HG03378 (cell line): ENCODE results near the gene DIAPH3.

ENCODE experiments used
- ATAC-seq: cut with Tn5 transposase; IDR thresholded peaks from one replicate; pipeline ENCODE4 v1.9.1; 2021; ENCODE audit warnings: mild to moderate bottlenecking, moderate library complexity; ENCODE audit not compliant: unreplicated experiment

DIAPH3 gene

DNA sequence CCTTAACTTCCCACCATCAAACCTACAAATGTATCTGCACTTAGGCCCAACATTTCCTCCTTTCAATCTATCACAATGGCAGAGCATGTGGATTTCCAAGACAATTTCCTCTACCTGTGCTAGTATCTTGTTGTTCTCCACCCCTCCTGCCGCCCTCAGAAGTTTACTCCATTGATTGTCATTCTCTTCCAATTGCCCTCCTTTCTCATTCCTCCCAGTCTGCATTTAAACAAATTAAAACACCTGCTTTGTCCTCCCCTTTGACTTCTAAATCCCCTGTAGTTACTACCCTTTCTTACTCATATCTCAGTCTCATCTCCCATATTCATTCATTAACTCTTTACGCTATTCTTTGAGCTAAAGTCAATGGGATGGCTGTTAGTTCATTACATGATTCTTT is 370.6 kb downstream of the DIAPH3 start:
- no peak for ATAC-seq

DNA sequence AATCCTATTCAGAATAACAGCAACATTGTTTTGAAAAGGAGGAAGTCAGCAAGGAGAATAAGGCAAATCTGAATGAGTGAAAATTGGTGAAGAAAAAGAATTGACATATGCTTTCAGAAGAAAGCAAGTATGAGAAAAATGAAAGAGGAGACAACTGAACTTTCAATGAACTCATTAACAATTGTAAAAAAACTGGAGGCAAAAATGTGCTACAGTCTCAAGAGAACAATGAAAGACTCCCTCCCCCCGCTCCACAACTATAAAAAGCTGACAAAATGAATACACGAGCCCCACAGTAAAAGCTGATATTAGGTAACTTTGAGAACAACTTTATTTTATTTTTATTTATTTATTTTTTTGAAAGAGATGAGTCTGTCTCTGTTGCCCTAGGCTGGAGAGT is 373.1 kb downstream of the DIAPH3 start:
- ATAC-seq, result no peak

DNA sequence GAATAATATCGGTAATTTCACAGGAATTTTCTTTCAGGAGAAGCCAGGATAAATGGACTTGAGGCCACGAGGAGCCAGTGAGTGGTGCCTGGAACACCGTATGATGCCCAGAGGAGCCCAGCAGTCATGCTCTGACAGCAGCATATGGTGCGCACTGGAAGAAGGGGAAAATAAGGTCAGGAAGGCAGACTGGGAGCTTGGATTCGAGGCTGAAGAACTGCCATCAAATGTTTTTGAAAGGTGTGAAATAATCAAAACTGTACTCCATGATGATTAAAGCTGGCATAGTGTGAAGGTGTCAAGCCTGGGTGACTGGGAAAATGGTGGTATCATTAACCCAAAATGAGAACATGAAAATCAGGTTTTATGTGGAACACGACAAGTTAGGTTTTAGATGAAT is 374.2 kb downstream of the DIAPH3 start:
- ATAC-seq, result no peak

DNA sequence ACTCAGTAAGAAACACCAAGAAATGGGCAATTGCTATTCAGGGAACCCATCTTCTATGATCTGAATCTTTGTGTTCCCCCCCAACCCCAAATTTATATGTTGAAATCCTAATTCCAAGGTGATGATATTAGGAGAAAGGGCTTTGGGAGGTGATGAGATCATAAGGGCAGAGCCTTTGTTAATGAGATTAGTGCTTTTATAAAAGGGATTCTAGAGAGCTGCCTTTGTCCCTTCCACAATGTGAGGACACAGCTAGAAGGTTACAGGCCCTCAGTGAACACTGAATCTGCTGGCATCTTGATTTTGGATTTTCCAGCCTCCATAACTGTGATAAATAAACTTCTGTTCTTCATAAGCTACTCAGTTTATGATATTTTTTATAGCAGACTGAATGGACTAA is 376.0 kb downstream of the DIAPH3 start:
- ATAC-seq, result no peak

DNA sequence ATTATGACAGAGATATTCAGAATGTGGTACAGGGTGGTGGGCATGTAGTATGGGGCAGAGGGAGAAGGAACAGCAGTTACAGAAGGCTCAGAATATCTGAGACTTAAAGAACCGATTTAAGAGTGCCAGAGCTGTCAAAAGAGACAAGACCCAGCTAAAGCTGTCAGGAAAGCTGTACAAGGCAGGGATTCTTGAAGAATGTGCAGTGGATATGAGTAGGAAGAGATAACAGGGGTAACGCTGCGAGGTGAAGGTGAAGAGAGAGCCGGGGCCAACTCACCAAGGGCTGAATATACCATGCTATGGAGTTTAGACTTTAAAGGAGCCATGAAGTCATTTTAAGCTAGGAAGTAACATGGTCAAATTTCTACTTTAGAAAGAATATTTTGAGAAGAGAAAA is 381.0 kb downstream of the DIAPH3 start:
- no peak for ATAC-seq

DNA sequence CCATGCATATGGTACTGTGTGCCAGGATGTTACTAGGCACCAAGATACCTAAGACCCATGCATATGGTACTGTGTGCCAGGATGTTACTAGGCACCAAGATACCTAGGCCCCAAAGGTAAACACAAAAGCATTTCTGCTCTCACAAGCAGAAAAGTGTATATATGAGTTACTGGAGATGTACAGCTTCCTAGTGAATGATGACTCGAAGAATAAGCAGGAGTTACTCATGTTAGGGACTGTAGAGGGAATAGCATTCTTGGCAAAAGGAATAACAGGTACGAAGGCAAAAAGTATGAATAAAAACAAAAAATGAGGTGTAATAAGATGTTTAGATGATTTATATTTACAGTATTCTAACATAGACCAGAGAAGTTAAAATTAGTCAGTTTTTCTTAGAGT is 383.7 kb downstream of the DIAPH3 start:
- no peak for ATAC-seq

DNA sequence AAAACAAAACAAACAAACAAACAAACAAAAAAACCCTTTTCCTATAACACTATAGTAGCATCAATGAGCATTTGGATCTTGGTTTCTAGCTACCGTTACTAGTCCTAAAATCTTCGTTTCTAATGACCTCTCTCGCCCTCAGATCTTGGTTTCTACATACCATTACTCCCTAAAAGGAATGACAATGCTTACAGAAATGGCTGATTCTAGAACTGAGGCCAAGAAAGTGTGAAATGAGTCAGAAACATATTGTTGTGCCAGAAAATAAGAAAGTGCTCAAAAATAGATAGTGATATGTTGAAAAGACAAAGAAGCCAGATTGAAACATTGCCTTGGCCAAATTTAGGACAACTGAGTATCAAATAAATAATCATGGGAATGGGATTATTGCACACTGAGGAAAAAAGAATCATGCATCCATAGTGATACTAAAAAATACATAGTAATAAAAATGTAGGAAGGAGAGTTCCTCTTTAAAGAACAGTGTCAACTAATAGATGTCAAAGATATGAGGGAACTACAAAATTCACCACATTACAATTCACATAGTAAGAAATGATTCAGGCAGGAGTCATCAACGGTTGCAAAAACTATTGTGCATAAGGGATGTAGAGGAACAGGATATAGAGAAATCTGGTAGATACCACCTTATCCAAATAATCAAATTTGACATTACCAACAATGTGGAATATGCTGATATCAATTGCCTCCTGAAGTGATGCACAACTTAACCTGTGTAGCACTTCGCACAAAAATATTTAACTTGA is 386.6 kb downstream of the DIAPH3 start:
- ATAC-seq, result peak; percentile 71

DNA sequence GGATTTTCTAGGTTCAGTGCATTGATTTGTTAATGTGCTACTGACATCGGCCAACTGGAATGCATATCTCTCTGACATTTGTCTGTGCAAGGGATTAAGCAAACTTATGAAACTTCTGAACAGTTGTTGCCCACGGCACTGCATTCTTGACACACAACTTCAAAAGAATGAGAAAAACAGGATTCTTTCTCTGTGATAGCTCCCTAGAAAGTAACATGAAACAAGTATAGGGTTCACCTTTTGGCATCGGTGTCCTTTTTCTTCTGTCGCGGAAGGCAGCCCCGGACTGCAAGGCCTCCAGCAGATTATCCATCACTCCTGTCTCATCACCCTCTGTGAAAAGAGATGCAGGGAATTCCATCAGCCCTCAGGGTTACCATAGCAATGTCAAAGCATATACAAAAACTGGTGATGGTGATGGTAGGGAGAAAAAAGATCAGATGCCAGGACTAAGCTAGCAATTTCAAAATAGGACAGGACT is 389.2 kb downstream of the DIAPH3 start:
- no peak for ATAC-seq

DNA sequence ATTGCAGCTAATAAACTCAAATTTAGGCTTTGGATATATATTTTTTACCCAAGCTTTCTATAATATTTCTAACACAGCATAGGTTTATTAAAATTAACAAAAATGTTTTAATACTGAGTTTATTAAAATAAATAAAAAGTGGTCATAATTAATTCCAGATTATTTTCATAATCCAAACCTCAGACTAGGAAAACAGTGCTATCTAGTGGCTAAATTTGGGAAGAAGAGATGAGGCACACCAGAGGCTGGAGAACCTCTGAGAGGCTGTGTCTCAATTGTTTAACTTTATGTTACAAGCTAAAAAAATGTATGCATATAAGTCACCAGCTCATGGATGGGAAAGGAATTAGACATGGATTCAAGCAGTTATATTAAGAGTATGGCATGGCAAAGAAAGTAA is 392.5 kb downstream of the DIAPH3 start:
- ATAC-seq, result no peak

DNA sequence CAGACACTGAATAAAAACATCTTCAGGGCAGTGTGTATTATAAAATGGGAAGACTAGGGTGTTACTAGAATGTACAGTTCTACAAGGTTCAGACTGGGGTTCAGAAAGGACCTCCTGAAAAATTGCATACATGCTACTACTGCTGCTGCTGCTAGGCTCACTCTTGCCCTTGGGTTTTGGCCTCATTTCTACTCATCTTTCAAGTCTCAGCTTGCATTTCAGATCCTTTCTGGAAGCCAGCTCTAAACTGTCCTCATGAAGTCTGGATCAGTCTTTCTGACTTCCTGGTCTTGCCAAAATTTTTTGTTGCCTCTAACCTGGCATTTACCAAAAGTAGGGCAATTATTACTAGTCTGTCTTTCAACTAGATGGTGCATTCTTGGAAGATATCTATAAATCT is 393.3 kb downstream of the DIAPH3 start:
- no peak for ATAC-seq

DNA sequence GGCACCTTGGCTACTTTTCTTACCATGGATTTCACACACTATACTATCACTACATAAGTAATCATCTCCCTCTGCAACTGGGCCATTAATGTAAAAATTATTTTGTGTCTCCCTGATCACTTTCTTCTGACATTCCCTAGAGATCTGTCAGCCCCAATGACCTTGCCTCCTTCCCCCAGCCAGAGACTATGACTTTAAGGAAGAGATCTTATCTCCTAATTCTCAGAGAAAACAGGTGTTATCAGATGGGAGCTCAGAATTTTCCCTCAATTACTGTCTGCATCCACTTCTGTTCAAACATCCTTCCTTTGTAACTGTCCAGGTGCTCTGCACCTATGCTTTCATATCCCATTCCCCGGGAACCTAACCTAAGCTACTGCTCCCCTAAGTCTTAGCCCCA is 397.5 kb downstream of the DIAPH3 start:
- no peak for ATAC-seq

DNA sequence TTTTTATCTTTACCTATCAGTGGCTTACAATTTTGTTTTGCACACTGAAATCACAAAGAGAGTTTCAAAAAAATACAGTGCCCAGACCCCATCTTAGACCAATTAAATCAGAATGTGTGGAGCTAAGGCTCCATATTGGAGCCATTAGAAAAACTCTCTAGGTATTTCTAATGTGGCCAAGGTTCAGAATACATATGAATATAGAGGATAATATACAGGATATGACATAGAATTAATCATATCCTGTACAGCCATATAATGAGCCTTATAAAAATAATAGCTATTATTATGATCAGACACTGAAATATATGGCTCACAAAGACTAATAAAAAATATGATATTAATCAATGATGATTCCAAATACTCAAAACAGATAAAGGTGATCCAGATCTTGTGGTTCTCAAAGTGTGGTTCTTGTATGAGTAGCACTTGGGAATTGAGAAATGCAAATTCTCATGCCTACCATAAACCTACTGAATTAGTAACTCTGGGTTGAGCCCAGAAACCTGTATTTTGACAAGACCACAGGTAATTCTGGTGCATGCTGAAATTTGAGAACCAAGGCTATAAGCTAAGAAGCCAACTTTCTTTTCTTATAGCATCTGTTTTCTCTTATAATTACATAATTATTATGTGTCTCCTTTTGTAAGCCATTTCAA is 408.0 kb downstream of the DIAPH3 start:
- peak; percentile 60 for ATAC-seq

DNA sequence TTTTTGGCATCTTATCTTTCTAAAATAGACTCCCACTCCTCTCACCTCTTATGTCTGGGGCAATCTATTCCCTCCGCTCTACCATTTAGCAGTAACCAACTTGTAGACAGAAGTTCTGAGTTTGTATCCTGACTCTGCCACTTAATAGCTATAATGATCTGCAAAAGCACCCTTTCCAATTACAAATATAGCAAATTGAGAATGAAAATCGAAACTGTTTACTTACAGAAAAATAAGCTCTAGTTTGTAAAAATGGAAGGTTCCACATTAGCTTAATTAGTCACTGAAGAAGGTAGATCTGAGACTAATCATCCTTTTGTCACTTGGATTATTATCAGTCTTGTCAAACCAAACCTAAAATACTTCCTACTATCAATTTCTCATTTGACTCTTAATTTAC is 409.3 kb downstream of the DIAPH3 start:
- ATAC-seq, result no peak

DNA sequence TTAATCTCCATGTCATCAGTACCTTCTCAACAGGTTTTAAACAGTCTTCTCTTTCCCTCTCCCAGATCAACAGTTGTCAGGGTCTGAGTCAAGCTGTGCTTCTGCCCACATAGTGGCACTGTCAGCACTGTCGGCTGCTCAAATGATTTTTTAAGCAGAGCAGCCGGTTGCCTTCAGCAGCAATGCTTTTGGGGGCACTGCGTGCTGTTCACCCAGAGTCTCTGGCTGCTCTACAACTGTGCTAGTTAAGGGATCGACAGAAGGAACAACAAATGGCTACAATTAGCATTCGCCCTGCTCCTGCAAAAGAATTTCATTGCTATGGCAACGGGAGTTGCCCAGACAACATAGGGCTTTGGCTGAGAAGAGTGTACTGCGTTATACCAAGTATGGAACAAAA is 412.9 kb downstream of the DIAPH3 start:
- ATAC-seq, result no peak

DNA sequence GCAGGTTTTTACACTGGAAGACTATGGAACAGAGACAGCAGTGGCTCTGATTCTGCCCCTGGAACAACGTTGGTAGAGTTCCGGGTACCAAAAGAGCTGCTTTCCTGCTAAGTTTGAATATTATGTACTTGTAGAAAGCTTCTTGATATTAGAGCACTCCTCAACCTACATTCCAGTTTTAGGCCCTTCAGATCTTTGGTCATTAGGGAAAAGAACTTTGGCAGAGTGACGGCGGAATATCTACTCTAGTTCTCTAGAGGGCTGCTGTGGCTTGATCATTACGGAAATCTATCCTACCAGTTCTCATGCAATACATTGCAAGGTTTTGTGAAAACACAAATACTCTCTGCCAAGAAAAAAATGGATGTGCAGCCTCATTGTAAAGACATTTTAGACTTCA is 415.7 kb downstream of the DIAPH3 start:
- ATAC-seq, result no peak

DNA sequence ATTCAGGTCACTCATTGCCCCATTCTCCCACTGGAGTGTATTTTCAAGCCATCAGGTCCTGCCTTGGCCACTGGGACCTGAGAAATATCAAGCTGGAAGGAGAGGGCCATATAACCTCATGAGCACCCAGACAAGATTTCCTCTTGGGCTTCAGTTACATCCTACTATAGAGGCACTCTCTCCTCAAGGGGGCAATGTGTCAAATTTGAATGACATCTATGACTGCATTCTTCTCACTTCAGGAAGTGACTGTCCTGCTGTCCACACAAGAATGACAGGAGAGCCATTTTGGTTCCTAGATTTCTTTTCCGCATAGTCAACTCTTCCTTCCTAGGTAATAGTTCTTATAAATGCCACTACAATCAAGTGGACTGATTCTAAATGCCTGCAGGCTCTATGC is 416.2 kb downstream of the DIAPH3 start:
- no peak for ATAC-seq

DNA sequence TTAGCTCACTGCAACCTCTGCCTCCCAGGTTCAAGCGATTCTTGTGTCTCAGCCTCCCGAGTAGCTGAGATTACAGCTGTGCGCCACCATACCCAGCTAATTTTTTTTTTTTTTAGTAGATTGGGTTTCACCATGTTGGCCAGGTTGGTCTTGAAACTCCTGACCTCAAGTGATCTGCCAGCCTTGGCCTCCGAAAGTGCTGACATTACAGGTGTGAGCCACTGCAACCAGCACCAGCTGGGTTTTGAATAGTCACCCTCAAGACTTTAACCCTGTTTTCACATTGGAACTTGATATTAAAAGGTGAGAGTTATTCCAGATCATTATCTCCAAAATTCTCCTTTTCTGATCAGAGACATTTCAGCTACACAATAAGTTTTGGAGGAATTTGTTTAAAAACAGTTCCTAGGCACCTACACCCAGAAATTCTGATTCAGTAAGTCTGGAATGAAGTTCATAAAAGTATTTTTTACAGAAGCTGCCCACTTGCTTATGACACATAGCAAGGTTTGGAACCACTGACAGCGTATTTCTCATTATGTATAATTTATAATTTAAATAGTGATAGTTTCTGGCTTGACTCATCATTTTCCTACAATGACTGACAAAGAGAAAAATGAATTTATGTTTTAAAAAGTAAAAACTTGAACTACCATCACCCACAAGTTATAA is 417.3 kb downstream of the DIAPH3 start:
- no peak for ATAC-seq

DNA sequence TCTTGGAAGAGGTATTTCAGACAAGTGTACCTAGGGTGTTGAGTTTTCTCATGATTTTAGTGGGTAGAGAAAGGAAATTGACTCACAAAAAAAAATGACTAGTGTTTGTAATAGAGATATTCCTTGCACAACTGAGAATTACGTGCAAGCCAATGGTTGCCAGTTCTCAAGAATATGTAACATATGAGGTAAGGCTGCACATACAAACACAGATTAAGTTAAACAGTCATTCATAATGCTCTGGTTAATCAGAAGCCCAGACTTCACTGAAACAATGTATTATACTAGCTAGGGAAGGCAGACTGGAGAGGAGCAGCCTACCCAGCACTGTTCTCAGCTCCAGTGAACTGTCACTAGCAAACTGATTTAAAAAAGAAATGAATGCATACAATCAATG is 418.3 kb downstream of the DIAPH3 start:
- ATAC-seq, result peak; percentile 44

DNA sequence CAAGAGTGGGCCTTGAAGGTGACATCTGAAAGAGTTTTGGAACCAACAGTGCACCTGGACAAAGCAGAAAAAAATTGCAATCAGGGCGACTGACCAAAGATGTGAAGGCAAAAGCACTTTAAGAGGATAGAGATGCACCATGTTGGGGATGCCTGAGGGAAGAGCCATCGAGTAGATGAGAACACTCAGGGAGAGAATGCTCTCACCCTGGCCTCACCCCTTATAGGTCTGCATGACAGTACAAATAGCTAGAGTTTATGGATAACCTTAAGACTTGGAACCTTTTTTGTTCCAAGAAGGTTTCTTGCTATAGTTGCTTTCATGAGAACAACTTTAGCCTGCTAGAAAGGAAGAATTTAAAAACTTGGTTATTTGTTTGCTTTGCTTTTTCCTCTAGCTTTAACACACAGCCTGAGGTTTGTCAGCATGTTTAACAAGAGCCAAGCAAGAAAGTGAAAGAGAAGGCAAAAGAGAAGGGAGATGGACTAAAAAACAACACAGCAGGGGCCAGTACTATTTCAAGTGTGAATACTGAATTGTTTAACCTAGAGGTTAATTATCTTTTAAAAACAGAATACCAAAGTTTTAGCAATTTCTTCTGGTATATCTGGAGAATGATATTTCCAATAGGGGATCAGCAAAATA is 418.9 kb downstream of the DIAPH3 start:
- ATAC-seq, result peak; percentile 37

DNA sequence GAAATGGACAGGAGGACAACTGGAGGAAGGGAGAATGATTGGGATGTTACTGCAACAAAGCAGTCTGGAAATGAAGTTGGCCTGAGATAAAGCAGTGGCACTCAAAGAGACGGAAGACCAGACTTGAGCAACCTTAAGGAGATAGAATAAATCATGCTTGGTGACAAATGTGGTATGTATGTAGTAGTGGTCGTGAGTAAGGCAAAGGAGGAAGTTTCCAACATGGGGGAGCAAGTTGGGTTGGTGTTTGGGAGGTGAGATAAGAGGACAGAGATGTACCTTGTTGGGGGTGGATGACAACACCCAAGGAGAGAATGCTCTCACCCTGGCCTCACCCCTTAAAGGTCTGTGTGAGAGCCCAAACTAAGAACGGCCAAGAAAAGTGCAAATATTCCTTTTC is 420.5 kb downstream of the DIAPH3 start:
- no peak for ATAC-seq

DNA sequence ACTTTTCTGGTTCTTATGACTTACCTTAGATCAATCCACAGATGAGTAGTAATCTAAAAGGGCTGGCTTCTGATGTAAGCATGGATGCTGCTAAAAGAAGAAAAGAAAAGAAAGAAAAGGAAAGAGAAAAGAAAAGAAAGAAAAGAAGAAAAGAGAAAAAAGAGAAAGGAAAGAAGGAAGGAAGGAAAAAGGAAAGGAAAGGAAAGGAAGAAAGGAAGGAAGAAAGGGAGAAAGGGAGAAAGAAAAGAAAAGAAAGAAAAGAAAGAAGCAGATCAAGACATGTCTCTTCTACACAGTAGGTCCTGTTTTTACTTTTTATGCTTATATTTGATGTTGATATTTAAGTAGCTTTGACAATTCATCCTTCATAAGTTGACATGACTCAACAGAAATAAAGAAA is 421.3 kb downstream of the DIAPH3 start:
- ATAC-seq, result no peak

DNA sequence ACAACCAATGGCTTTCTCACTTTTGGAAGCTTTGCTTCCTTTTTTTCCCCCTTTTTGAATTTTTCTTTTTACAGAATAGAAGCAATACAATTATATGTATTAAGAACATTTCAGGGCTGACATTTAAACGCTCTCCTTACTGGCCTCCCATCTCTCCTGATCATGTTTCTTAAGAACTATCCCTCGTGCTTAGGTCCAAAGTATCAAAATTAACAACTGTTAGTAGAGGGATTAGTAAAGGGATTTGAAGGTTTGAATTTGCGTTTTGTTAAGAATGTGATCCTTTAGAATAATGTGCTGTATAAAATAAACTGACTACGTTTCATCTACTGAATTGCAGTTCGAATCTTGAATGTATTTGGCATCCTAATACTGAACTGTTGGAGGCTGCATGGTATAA is 424.8 kb downstream of the DIAPH3 start:
- no peak for ATAC-seq
